Stimulated activated CD4-positive, alpha-beta T cell treated with anti-CD3 and anti-CD28 coated beads, Interleukin-1b, Interleukin-23, amount 100 ng/mL, for 4 hours (primary cell): ENCODE results near the gene ELMOD2.
A peak's percentile ranks its signal among the peaks of the same experiment; 100 is the strongest.
"Not testable (repeated sequence)": the region's sequence is repeated elsewhere in the genome, so short reads cannot be mapped to it uniquely, and the experiment has no call there.

Source experiments
- DNase-seq, 2 donors: peaks; one replicate each; pipeline ENCODE4 v3.0.0-alpha.2; 2020; ENCODE audit warnings: low read depth in 2 of 2

Gene ELMOD2

GRCh38 chr4:140523857-140524742 lies at the start of gene ELMOD2:
ELMOD2 (plus strand) TSS chr4:140524168; CDS start chr4:140525429, 1,261 bp downstream.
- DNase-seq = peak; percentile 95 to 96

GRCh38 chr4:140483445-140483844 lies 40.5 kb upstream of the ELMOD2 start:
- no peak for DNase-seq

GRCh38 chr4:140485939-140486338 lies 38.0 kb upstream of the ELMOD2 start:
- DNase-seq = no peak

GRCh38 chr4:140497405-140497746 lies 26.6 kb upstream of the ELMOD2 start:
- DNase-seq = no peak

- no peak for DNase-seq
Observed at GRCh38 chr4:140497747-140498636, 26.0 kb upstream of the ELMOD2 start, which contains the start of gene MGAT4D. MGAT4D (minus strand) TSS chr4:140498293; CDS start chr4:140498222, 71 bp downstream.

GRCh38 chr4:140499391-140499790 lies 24.6 kb upstream of the ELMOD2 start:
- no peak for DNase-seq

GRCh38 chr4:140504261-140504660 lies 19.7 kb upstream of the ELMOD2 start:
- DNase-seq = no peak

GRCh38 chr4:140513765-140514164 lies 10.2 kb upstream of the ELMOD2 start:
- not testable (repeated sequence) for DNase-seq

GRCh38 chr4:140515423-140515822 lies 8.5 kb upstream of the ELMOD2 start:
- DNase-seq = no peak

- DNase-seq = no peak
Observed at GRCh38 chr4:140523370-140523856, 555 bp upstream of the ELMOD2 start.

GRCh38 chr4:140529434-140529833 lies 5.5 kb downstream of the ELMOD2 start:
- no peak for DNase-seq

GRCh38 chr4:140533951-140534480 lies 10.0 kb downstream of the ELMOD2 start:
- DNase-seq = no peak

GRCh38 chr4:140556372-140557085 lies 32.6 kb downstream of the ELMOD2 start:
- no peak for DNase-seq

GRCh38 chr4:140557831-140558435 lies 34.0 kb downstream of the ELMOD2 start:
- DNase-seq = no peak

GRCh38 chr4:140559696-140560095 lies 35.7 kb downstream of the ELMOD2 start:
- no peak for DNase-seq

GRCh38 chr4:140568507-140569306 lies 44.7 kb downstream of the ELMOD2 start, which contains the start of gene UCP1:
UCP1 (minus strand) TSS chr4:140568961; CDS start chr4:140568729, 232 bp downstream.
- DNase-seq = no peak

GRCh38 chr4:140569307-140569638 lies 45.3 kb downstream of the ELMOD2 start:
- DNase-seq = no peak

GRCh38 chr4:140571620-140572019 lies 47.7 kb downstream of the ELMOD2 start:
- no peak for DNase-seq

- DNase-seq = no peak
Observed at GRCh38 chr4:140575489-140575888, 51.5 kb downstream of the ELMOD2 start.

- no peak for DNase-seq
Observed at GRCh38 chr4:140579278-140579677, 55.3 kb downstream of the ELMOD2 start.
